Hematopoietic multipotent progenitor cell treated with erythropoietin and hydrocortisone succinate and interleukin-3 and kit ligand, for 6 days (in vitro differentiated cells): ENCODE measurements around the gene ARAF.
"Not testable (repeated sequence)": the region's sequence is repeated elsewhere in the genome, so short reads cannot be mapped to it uniquely, and the experiment has no call there.

Experiments used
- DNase-seq: peaks from one replicate; pipeline ENCODE4 v3.0.0-alpha.2; 2015

Gene ARAF

GRCh38 chrX:47560934-47561658, at the start of gene ARAF:
ARAF (plus strand) TSS chrX:47561205; CDS start chrX:47562968, 1,763 bp downstream.
- DNase-seq = peak; percentile 97

GRCh38 chrX:47512383-47512782, 48.6 kb upstream of the ARAF start:
- DNase-seq = not testable (repeated sequence)

GRCh38 chrX:47513034-47513965, 47.7 kb upstream of the ARAF start:
- not testable (repeated sequence) for DNase-seq

- DNase-seq = no peak
These were observed 46.3 kb upstream of the ARAF start for GRCh38 chrX:47514533-47515235.

- DNase-seq = no peak
These were observed 44.9 kb upstream of the ARAF start for GRCh38 chrX:47515941-47516665.

- no peak for DNase-seq
These were observed 42.9 kb upstream of the ARAF start for GRCh38 chrX:47518144-47518543.

- DNase-seq = peak; percentile 74
These were observed 37.7 kb upstream of the ARAF start for GRCh38 chrX:47523297-47523696.

GRCh38 chrX:47523713-47524166, 37.3 kb upstream of the ARAF start:
- DNase-seq = no peak

- DNase-seq = no peak
These were observed 31.5 kb upstream of the ARAF start for GRCh38 chrX:47529548-47529947.

- DNase-seq = peak; percentile 42
These were observed 31.0 kb upstream of the ARAF start for GRCh38 chrX:47530049-47530448.

GRCh38 chrX:47539860-47540259, 21.1 kb upstream of the ARAF start:
- no peak for DNase-seq

GRCh38 chrX:47540754-47541538, 20.1 kb upstream of the ARAF start:
- DNase-seq = peak; percentile 62

- no peak for DNase-seq
These were observed 17.5 kb upstream of the ARAF start for GRCh38 chrX:47543496-47543895.

- DNase-seq = peak; percentile 94
These were observed 4.9 kb upstream of the ARAF start for GRCh38 chrX:47556045-47556623.

GRCh38 chrX:47558436-47558835, 2.6 kb upstream of the ARAF start:
- no peak for DNase-seq

- no peak for DNase-seq
These were observed 649 bp upstream of the ARAF start for GRCh38 chrX:47560179-47560933.

GRCh38 chrX:47561659-47562151, 700 bp downstream of the ARAF start:
- no peak for DNase-seq

- peak; percentile 66 for DNase-seq
These were observed 1.7 kb downstream of the ARAF start for GRCh38 chrX:47562615-47563243.

GRCh38 chrX:47563801-47564315, 2.9 kb downstream of the ARAF start:
- peak; percentile 76 for DNase-seq
